ENCODE data around the gene MRTFB.

Gene MRTFB

GRCh38 chr16:14315683-14316320 is 244.7 kb downstream of the MRTFB start:
- no peak for DNase-seq

Measured in T-helper 1 cell (primary cell).